ENCODE measurements around the gene CCDC91. TPM values are rescaled to one million over a fixed set of nuclear protein-coding genes. Genes with fewer than 3 reads are reported as not detected.

Gene CCDC91
- total RNA-seq, 6 donors from 2014 or later: 27.7 to 77.5 (median 30.2) TPM

- Histone ChIP-seq H3K27me3 (no peaks in the 10 kb centered on the region), H3K4me3 (no peak overlapping the region), H3K36me3 (no peaks in the 10 kb centered on the region), H3K4me1 (no peaks in the 10 kb centered on the region), H3K27ac (no peak overlapping the region), H3K9me3 (no peaks in the 10 kb centered on the region)
- WGBS, 2 donors: 89 to 91% methylated on average over 6 of the region's 6 CpGs
- TF ChIP-seq POLR2A (IDR thresholded peaks at IDR 0.05) (no peak), CTCF (IDR thresholded peaks at IDR 0.05) (no peak), POLR2AphosphoS5 (IDR thresholded peaks at IDR 0.05) (no peak), EP300 (IDR thresholded peaks at IDR 0.05) (no peak)
- ATAC-seq (ENCODE audit: low FRiP score in 2 of 2) (no peak), DNase-seq (no peak)
Observed at GRCh38 chr12:28582672-28583376, 392.6 kb downstream of the CCDC91 start.

DNA sequence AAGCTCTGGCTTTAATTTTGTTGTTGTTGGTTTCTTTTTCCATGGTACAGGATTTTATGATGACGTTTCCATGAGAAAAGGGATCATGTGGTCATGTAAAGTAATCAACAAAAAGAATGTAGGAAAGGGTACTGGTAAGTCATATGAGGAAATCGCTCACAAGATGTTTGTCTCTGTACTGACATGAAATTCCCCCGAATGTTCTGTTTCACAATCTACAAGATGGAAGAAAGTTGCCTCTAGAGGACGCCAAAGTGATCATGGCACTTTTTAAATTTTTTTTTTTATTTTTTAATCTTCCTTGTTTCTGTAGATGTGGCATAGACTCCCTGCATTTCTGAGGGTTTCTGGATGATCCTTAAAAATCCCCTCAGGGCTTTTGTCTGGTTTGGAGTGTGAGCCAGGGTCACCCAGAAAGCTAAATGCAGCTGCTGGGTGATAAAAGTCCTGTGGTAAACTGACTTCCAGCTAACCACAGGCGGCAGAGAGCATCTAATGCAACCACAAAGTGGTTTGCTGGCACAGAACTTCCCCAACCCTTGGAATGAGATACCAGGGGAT is 393.5 kb downstream of the CCDC91 start:
- Histone ChIP-seq H3K9me3 (no peaks in the 10 kb centered on the region), H3K4me3 (no peak overlapping the region), H3K36me3 (no peaks in the 10 kb centered on the region), H3K27ac (no peak overlapping the region), H3K4me1 (no peaks in the 10 kb centered on the region), H3K27me3 (no peaks in the 10 kb centered on the region)
- no peak for ATAC-seq (ENCODE audit: low FRiP score in 2 of 2)
- no peak for DNase-seq
- 61 to 64% methylated on average over 5 of the region's 5 CpGs for WGBS, 2 donors
- TF ChIP-seq POLR2A (IDR thresholded peaks at IDR 0.05) (no peak), CTCF (IDR thresholded peaks at IDR 0.05) (no peak), EP300 (IDR thresholded peaks at IDR 0.05) (no peak), POLR2AphosphoS5 (IDR thresholded peaks at IDR 0.05) (no peak)

GRCh38 chr12:28585146-28585545 is 394.9 kb downstream of the CCDC91 start:
- Histone ChIP-seq H3K27me3 (no peaks in the 10 kb centered on the region), H3K27ac (no peak overlapping the region), H3K36me3 (no peaks in the 10 kb centered on the region), H3K4me3 (no peak overlapping the region), H3K9me3 (no peaks in the 10 kb centered on the region), H3K4me1 (no peaks in the 10 kb centered on the region)
- WGBS, 2 donors: 90 to 92% methylated on average over 5 of the region's 5 CpGs
- ATAC-seq (ENCODE audit: low FRiP score in 2 of 2) (no peak), DNase-seq (no peak)
- TF ChIP-seq CTCF (IDR thresholded peaks at IDR 0.05) (no peak), EP300 (IDR thresholded peaks at IDR 0.05) (no peak), POLR2A (IDR thresholded peaks at IDR 0.05) (no peak), POLR2AphosphoS5 (IDR thresholded peaks at IDR 0.05) (no peak)

- DNase-seq: no peak
- Histone ChIP-seq H3K9me3 (no peaks in the 10 kb centered on the region), H3K4me3 (no peak overlapping the region), H3K27me3 (no peaks in the 10 kb centered on the region), H3K4me1 (no peaks in the 10 kb centered on the region), H3K36me3 (no peaks in the 10 kb centered on the region), H3K27ac (no peak overlapping the region)
- no peak for ATAC-seq (ENCODE audit: low FRiP score in 2 of 2)
- TF ChIP-seq EP300 (IDR thresholded peaks at IDR 0.05) (no peak), POLR2A (IDR thresholded peaks at IDR 0.05) (no peak), POLR2AphosphoS5 (IDR thresholded peaks at IDR 0.05) (no peak), CTCF (IDR thresholded peaks at IDR 0.05) (no peak)
- WGBS, 2 donors: 53 to 66% methylated on average over 3 of the region's 3 CpGs
Observed at GRCh38 chr12:28586481-28586880, 396.2 kb downstream of the CCDC91 start.

GRCh38 chr12:28591831-28592230 is 401.6 kb downstream of the CCDC91 start:
- no peak for ATAC-seq (ENCODE audit: low FRiP score in 2 of 2)

More at GRCh38 chr12:28591831-28592230, 401.6 kb downstream of the CCDC91 start:
- Histone ChIP-seq H3K4me1 (no peaks in the 10 kb centered on the region), H3K36me3 (no peaks in the 10 kb centered on the region), H3K27me3 (no peaks in the 10 kb centered on the region), H3K9me3 (peaks cover 0 to 13% (median 11%) of the 10 kb centered on the region in 4 donors), H3K27ac (no peak overlapping the region), H3K4me3 (no peak overlapping the region)
- no peak for DNase-seq
- TF ChIP-seq POLR2A (IDR thresholded peaks at IDR 0.05): no peak
- TF ChIP-seq EP300 (IDR thresholded peaks at IDR 0.05): no peak
- TF ChIP-seq CTCF (IDR thresholded peaks at IDR 0.05): no peak
- no peak for TF ChIP-seq POLR2AphosphoS5 (IDR thresholded peaks at IDR 0.05)
- 75 to 100% methylated on average over 1 of the region's 1 CpG for WGBS, 2 donors
